Left cardiac atrium (tissue), 4 donors: ENCODE measurements around the gene FGFR3. TPM values are rescaled to one million over a fixed set of nuclear protein-coding genes. Genes with fewer than 3 reads are reported as not detected.

Source experiments
- ATAC-seq, 2 donors: fragments of 200-7000 bp; cut with Tn5 transposase; one replicate each; pipeline ENCODE4 v1.9.1; 2020; ENCODE audit warnings: mild to moderate bottlenecking in 2 of 2, moderate library complexity in 2 of 2
- DNase-seq: peaks from one replicate; pipeline ENCODE4 v3.0.0-alpha.2; 2020
- intact Hi-C, 2 donors: fragments of 100-400 bp; cut with DNase I; formaldehyde crosslinking; loops; one replicate each; pipeline versions ENCODE4 v1.14.1 to v1.15.1; 2022 to 2023
- total RNA-seq, 2 donors: library from RNA; stranded (reverse); fragmentation: NEBNext Ultra II Directional; extraction: Animal tissue kit (Norgen Biotek cat#: 25700); gene quantifications; one replicate each; pipeline ENCODE4 v1.2.1, GENCODE V29; 2021
- donor health status: DM: no; HTN: yes; CAD: no.
- donor health status: DM: no; HTN: yes; CAD: no; lungs with severe emphysema.
- donor health status: DM: yes; HTN: yes; CAD: no.
- donor health status: Dilated cardiomyopathy.

Gene FGFR3
- total RNA-seq, 2 donors from 2014 or later, result 1.6 to 5.4 TPM

GRCh38 chr4:1780435-1780834 is 12.7 kb upstream of the FGFR3 start:
- no peak for ATAC-seq
- intact Hi-C loops, result no loop called here
- DNase-seq, result no peak

GRCh38 chr4:1783015-1783414 is 10.1 kb upstream of the FGFR3 start:
- intact Hi-C loops, result no loop called here
- no peak for ATAC-seq
- no peak for DNase-seq

GRCh38 chr4:1783970-1784369 is 9.1 kb upstream of the FGFR3 start:
- no peak for DNase-seq
- ATAC-seq, result no peak
- intact Hi-C loops, result no loop called here

- DNase-seq (no peak), ATAC-seq (peak in 1 of 2 donors; percentile 35)
- intact Hi-C loops, result no loop called here
Measured at GRCh38 chr4:1784395-1784788, 8.7 kb upstream of the FGFR3 start.

DNA sequence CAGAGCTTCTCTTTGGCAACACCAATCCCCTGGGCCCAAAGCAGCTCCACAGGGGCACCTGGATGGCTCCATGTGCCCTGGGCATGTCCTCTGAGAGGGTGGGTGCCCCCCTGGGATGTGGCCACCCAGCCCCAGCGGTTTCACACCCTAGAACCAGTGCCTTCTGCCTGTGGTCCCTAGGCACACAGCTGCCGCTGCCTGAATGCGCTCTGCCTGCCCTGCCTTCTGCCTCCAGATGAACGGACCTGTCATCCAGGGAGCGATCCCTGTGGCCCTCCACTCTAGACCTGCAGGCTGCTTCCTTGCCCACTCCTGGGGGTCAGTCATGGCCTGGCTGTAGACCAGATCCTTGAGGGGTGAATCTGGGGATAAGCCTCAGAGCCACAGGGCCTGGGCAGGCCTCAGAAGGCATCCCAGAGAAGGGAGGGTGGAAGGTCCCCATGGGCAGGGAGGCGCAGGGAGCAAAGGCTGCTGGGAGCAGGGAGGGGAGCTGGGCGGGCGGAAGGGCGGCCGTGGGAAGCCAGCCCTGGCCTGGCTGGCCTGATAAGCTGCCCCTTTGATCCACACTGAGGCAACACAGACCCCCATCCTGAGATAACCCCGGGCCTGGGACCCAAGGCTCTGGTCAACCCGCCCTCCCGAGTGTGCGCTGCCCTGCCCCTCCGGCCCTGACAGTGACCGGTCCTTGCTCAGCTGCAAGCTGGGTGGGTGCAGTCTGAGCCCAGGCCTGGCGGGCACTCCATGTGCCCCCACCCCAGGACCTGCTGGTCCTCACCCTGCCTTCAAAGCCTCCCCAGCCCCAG is 8.1 kb upstream of the FGFR3 start:
- DNase-seq, result peak; percentile 78
- peak; percentile 67 to 79 for ATAC-seq
- intact Hi-C loops, result no loop called here

- ATAC-seq (no peak), DNase-seq (no peak)
- intact Hi-C loops, result no loop called here
Measured at GRCh38 chr4:1785592-1785991, 7.5 kb upstream of the FGFR3 start.

DNA sequence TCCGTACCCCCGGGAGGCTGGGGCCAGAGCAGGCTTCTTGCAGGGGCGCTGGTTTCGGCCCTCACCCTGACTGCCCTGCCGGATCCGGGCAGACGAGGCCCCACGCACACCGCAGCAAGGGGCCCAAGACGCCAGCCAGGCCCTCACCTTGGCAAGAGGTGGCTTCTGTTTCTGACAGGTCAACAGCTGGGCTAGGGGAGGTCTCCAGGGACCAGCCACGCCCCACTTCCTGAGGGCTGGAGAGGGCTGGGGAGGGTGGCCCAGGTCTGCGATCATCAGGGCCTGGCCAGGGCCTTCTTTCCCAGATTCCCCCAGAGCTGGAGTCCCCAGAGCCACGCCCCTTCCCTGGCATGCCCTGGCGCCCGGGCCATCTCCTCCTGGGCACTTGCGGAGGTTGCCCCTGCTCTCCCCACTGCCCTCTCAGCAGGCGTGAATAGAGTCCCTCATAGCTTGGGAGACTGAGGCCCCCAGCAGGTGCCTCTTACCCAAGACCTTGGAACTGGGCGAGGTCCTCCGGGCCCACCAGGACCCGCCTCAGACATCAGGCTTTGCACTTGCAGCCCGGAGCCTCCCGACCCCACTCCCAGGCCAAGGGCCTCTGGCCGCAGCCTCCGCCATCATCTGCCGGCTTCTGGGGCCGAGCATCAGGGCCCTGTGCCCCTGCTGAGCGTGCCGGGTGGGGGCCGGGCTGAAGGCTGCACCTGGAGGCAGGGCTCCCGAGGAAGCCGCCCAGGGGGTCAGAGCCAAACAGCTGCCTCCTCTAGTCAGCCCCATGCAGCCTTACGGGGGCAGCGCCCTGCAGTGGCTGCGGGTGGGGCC is 6.3 kb upstream of the FGFR3 start:
- DNase-seq, result no peak
- intact Hi-C loops, result no loop called here
- ATAC-seq, result no peak

DNA sequence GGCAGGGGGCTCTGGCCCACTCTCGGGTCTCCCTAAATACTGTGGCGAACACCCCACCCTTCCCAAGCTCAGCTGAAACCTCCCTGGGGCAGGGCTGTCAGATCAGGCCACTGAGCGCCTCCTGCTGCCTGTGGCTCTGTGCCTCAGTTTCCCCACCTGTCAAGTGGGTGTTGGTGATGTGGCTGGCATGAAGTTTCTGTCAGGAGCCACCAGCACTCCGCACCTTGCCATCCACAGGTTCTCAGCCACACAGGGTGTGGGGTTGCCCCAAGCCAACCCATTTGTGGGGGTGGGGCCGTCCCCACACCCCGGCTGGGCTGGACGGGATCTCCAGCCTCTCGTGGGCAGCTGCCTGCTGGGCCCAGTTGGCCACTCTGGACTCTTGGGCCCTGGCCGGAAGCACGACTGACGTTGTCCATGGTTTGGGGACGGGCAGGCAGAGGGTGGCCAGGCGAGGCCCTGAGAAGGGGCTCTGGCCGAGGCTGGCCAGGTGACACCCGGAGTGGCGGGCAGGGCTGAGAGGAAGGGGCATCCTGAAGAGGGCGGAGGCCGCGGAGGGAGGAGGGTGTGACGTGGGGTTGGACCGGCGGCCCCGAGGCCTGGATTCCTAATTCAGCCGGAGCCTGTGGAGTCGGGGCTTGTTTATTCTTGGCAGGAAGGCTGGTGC is 5.5 kb upstream of the FGFR3 start:
- ATAC-seq (no peak), DNase-seq (no peak)
- intact Hi-C loops, result no loop called here

- ATAC-seq, result no peak
- no peak for DNase-seq
- intact Hi-C loops, result no loop called here
Measured at GRCh38 chr4:1788254-1788973, 4.7 kb upstream of the FGFR3 start.

- DNase-seq (no peak), ATAC-seq (no peak)
- intact Hi-C loops, result no loop called here
Measured at GRCh38 chr4:1789552-1789951, 3.5 kb upstream of the FGFR3 start.

DNA sequence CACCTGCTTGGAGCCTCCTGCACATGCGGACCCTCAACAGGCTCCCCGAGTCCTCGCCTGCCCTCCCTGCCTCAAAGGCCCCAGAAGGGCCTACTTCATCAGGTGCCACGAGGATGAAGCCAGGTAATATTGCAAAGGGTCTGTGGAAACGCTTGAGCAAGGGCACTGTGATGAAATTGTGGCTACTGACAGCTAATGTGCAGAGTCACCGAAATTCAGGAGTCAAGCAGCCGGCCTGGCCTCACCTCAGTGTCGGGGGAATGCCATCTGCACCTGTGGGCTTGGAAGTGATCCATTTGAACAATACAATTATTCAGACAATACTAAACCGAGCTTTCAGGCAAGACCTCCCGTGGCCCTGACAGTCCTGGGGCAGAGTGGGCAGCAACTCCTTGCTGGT is 3.1 kb upstream of the FGFR3 start:
- DNase-seq, result no peak
- ATAC-seq, result no peak
- intact Hi-C loops, result no loop called here

DNA sequence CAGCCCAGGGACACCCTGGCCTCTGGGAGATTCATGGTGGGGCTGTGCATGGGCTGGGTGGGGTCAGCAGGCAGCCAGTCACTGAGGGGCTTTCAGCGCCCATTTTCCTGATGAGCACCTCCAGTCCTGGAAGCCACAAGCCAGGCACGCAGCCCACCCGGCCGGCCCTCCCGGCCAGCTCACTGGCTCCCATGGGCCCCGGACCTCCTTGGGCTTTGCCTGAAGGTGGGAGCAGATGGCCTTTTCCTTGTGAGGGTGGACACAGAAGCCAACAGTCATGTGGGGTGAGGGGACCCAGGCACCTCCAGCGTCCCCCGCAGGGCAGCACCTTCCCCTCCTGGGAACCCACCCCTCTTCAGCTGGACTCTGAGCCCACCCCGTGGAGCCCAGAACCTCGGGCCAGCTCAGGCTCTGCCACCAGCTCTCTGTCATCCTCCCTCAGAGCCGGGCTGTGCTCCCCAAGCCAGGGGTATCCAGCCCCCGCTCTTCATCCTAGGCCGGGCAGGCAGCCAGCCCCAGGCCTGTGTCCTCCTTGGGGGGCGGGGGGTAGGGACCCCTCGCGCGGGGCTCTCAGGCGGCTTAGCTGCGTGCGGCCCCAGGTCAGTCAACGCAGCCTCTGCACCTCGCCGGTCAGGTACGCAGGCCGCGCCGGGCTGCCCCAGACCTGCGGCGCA is 798 bp upstream of the FGFR3 start:
- no peak for DNase-seq
- intact Hi-C loops, result no loop called here
- ATAC-seq, result peak in 1 of 2 donors; percentile 5

- DNase-seq (peak; percentile 73), ATAC-seq (peak; percentile 11 to 28)
- intact Hi-C loops, result no loop called here
Measured at GRCh38 chr4:1793496-1793840, 375 bp downstream of the FGFR3 start.

DNA sequence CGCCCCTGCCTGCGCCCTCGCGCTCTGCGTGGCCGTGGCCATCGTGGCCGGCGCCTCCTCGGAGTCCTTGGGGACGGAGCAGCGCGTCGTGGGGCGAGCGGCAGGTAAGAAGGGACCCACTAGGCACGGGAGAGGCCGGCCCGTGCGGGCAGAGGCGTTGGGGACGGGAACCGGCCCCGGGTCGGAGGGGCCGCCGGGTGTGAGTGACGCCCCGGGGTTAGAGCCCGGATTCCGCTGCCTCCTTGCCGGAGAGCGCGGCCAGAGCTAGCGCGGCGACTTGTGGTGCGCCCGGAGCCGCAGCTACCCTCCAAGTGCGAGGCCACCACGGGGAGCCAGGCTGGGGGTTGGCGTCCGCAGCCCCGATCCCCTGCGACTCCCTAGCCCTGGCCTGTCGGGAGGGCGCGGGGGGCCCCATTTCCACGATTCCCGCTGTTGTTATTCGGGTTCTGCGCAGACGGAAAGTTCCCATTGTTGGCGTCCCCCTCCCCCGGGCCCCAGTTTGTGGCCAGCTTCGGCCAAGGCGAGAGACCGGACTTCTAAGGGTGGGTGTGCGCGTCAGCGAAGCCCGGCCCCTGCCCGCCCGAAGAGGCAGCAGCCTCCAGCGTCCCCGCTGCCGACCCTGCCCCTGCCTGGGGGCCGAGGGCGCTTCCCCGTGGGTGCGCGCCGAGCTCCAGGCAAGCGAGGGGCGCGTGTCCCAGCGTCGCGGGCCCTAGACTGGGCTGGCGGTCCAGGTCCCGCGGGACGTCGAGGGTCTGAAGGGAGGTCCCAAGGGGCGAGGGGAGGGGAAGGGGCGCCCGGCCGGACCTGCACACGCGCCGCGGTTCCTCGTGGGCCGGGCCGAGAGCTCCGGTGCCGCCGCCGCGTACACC is 1.1 kb downstream of the FGFR3 start:
- ATAC-seq, result no peak
- DNase-seq, result no peak
- intact Hi-C loops, result no loop called here

GRCh38 chr4:1794809-1795298 is 1.8 kb downstream of the FGFR3 start:
- no peak for DNase-seq
- intact Hi-C loops, result no loop called here

DNA sequence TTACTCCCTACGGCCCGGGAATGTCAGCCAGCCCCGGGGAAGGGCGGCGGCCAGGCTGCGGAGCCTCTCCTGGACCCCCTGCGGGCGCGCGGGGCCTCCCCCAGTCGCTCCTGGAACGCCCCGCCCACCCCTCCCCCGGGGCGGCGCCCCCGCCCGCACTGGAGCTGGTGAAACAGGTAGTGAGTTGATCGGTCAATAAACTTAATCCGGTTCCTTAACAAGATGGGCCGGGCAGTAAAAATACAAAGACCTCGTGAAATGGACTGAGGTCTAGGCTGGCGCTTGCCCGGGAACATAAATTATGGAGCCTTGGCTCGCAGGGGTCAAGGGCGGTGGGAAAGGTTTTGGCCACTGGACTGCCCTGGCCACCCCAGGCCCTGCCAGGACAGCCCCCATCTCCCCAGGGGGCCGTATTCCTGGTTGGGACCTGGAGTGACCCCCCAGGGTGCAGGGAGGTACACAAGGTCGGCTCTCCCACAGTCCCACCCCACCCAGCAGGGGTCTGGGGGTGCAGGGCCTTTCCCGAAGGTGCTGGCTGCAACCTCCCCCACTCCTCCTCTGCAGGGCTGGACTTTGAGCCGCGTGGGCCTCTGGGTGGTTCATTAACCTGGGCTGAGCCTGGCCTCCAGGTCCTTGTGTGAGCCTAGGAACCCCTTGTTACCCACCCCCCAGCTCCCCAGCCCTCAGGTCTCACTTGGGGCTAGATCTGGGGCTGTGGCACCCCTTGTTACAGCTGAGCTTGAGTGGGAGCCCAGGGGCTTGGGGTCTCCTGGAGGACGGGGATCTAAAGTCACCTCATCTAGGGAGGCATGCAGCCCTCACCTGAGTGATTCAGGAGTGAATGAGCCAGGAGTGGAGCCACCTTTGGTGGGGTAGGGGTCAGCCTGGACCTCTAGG is 2.5 kb downstream of the FGFR3 start:
- no peak for ATAC-seq
- DNase-seq, result no peak
- intact Hi-C loops, result no loop called here

More at GRCh38 chr4:1794809-1795298, 1.8 kb downstream of the FGFR3 start:
- ATAC-seq, result no peak
